ENCODE results near the gene NR1I3. TPM values are rescaled to one million over a fixed set of nuclear protein-coding genes. Genes with fewer than 3 reads are reported as not detected.
A peak's percentile ranks its signal among the peaks of the same experiment; 100 is the strongest.

The NR1I3 gene
- total and polyA plus RNA-seq, 2 of the 13 experiments (the other 11 are each of a cell fraction or from before 2014, with no cell fraction given), result 0.62 to 0.95 TPM

- no TSS peak for BruUV-seq (replicated peaks)
- DNase-seq (ENCODE audit: low spot score) (no peak), ATAC-seq (no peak), FAIRE-seq (no peak)
- Histone ChIP-seq H3K27ac (ENCODE audit: extremely low read length, insufficient read depth, low read length) (no peak overlapping the region), H3K4me2 (ENCODE audit: low read depth, low read length) (no peak overlapping the region), H3K79me2 (ENCODE audit: insufficient read depth, low read length) (no peaks in the 10 kb centered on the region), H3K27me3 (ENCODE audit: control insufficient read depth in 1 of 2, insufficient read depth in 2 of 2, low read length in 2 of 2) (peaks cover 1 to 3% of the 10 kb centered on the region in 2 experiments; a peak in 3 of 5 replicates), H3K36me3 (replicated peaks in 1 of 2; ENCODE audit: control insufficient read depth in 1 of 2, insufficient read depth in 2 of 2, low read length in 2 of 2) (no peaks in the 10 kb centered on the region), H3K9me3 (ENCODE audit: low read length) (no peaks in the 10 kb centered on the region), H3K4me3 (replicated peaks in 1 of 3; ENCODE audit: insufficient read depth in 1 of 3, low read depth in 2 of 3, low read length in 3 of 3) (no peak overlapping the region), H4K20me1 (ENCODE audit: insufficient read depth, low read length) (no peaks in the 10 kb centered on the region), H2AFZ (ENCODE audit: low read length) (no peak overlapping the region), H3K4me1 (ENCODE audit: insufficient read depth, low read length) (peaks cover 31% of the 10 kb centered on the region), H3K9ac (ENCODE audit: insufficient read depth, low read depth, low read length) (no peak overlapping the region)
- ChIA-PET CTCF (ENCODE audit: low intra/inter-chr PET ratio, low total read pairs) (no interaction called here), POLR2A (no interaction called here)
- intact Hi-C loops (cut with micrococcal nuclease; ENCODE audit: unreplicated experiment) (no loop called here), in situ Hi-C loops (cut with HindIII; ENCODE audit: extremely low pct_ligation_motif_present, low pct_unique_long_range_greater_than_20kb) (no loop called here)
- no peak for TF ChIP-seq KDM1A (CRISPR knock-in tag; IDR thresholded peaks at IDR 0.05)
- 34% methylated on average over 2 of the region's 2 CpGs for WGBS (ENCODE audit: low lambda C conversion rate)
These were observed 4.3 kb upstream of the NR1I3 start for GRCh38 chr1:161242313-161242712.

DNA sequence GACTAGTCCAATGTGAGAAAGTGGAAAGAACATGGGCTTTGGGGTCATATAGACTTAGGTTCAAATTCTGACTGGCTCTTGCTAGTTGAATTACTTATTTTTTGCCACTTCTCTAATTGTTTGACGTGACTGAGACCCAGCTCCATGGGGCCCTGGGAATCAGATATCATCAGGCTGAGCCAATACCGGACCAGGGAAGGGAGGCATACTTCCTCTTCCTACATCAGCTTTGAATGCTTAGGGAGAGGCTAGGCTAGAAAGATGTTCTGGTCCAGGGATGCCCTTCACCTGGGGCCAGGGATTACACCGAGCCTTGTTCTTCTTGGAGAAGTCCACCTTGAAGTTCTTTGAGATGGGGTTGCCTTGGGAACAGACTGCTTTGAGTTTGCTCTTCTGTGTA, 3.7 kb upstream of the NR1I3 start:
- DNase-seq (ENCODE audit: low spot score) (no peak), ATAC-seq (no peak), FAIRE-seq (no peak)
- Histone ChIP-seq H4K20me1 (ENCODE audit: insufficient read depth, low read length) (no peaks in the 10 kb centered on the region), H3K9ac (ENCODE audit: insufficient read depth, low read depth, low read length) (no peak overlapping the region), H3K27me3 (ENCODE audit: control insufficient read depth in 1 of 2, insufficient read depth in 2 of 2, low read length in 2 of 2) (peaks cover 1 to 3% of the 10 kb centered on the region in 2 experiments; a peak in 3 of 5 replicates), H3K9me3 (ENCODE audit: low read length) (no peaks in the 10 kb centered on the region), H3K4me3 (replicated peaks in 1 of 3; ENCODE audit: insufficient read depth in 1 of 3, low read depth in 2 of 3, low read length in 3 of 3) (no peak overlapping the region), H3K27ac (ENCODE audit: extremely low read length, insufficient read depth, low read length) (no peak overlapping the region), H2AFZ (ENCODE audit: low read length) (no peak overlapping the region), H3K4me1 (ENCODE audit: insufficient read depth, low read length) (peaks cover 37% of the 10 kb centered on the region), H3K4me2 (ENCODE audit: low read depth, low read length) (no peak overlapping the region), H3K36me3 (replicated peaks in 1 of 2; ENCODE audit: control insufficient read depth in 1 of 2, insufficient read depth in 2 of 2, low read length in 2 of 2) (no peaks in the 10 kb centered on the region), H3K79me2 (ENCODE audit: insufficient read depth, low read length) (no peaks in the 10 kb centered on the region)
- BruUV-seq (replicated peaks), result no TSS peak
- TF ChIP-seq ETV6 (CRISPR knock-in tag; conservative IDR thresholded peaks at IDR 0.05), result no peak
- 0 out of 2 replicates have a peak, but pooled peaks have one; percentile 45 for TF ChIP-seq RFX3 (CRISPR knock-in tag; IDR thresholded peaks at IDR 0.05)
- in situ Hi-C loops (cut with HindIII; ENCODE audit: extremely low pct_ligation_motif_present, low pct_unique_long_range_greater_than_20kb) (no loop called here), intact Hi-C loops (cut with micrococcal nuclease; ENCODE audit: unreplicated experiment) (no loop called here)
- POLR2A ChIA-PET, result no interaction called here
- CTCF ChIA-PET (ENCODE audit: low intra/inter-chr PET ratio, low total read pairs), result no interaction called here
- WGBS (ENCODE audit: low lambda C conversion rate), result 34% methylated on average over 2 of the region's 3 CpGs
